ENCODE measurements around the gene CFD.
"Not testable (repeated sequence)": the region's sequence is repeated elsewhere in the genome, so short reads cannot be mapped to it uniquely, and the experiment has no call there.

The CFD gene

GRCh38 chr19:853014-853585 lies 6.4 kb upstream of the CFD start:
- no peak for DNase-seq

GRCh38 chr19:853614-854220 lies 5.7 kb upstream of the CFD start:
- DNase-seq, result not testable (repeated sequence)

- DNase-seq, result no peak
These were observed 4.9 kb upstream of the CFD start for GRCh38 chr19:854549-854948.

GRCh38 chr19:855142-855541 lies 4.3 kb upstream of the CFD start:
- DNase-seq, result no peak

- no peak for DNase-seq
These were observed 3.8 kb upstream of the CFD start for GRCh38 chr19:855566-856120.

GRCh38 chr19:858284-858683 lies 1.2 kb upstream of the CFD start:
- DNase-seq, result no peak

- DNase-seq, result no peak
These were observed 1.8 kb downstream of the CFD start for GRCh38 chr19:861141-861755.

- peak; percentile 82 to 83 for DNase-seq
These were observed 2.5 kb downstream of the CFD start for GRCh38 chr19:861756-862580.

- peak; percentile 88 to 89 for DNase-seq
These were observed 3.3 kb downstream of the CFD start for GRCh38 chr19:862581-863314.

GRCh38 chr19:863315-863620 lies 3.8 kb downstream of the CFD start:
- peak in 1 of 2 experiments; percentile 42 for DNase-seq

GRCh38 chr19:866769-867300 lies 7.4 kb downstream of the CFD start:
- no peak for DNase-seq

GRCh38 chr19:867301-867793 lies 7.9 kb downstream of the CFD start:
- no peak for DNase-seq

- DNase-seq, result no peak
These were observed 8.5 kb downstream of the CFD start for GRCh38 chr19:867855-868457.

GRCh38 chr19:868458-869244 lies 9.2 kb downstream of the CFD start:
- no peak for DNase-seq

GRCh38 chr19:869245-870177 lies 10.0 kb downstream of the CFD start:
- no peak for DNase-seq

- DNase-seq, result no peak
These were observed 10.8 kb downstream of the CFD start for GRCh38 chr19:870314-870713.

GRCh38 chr19:870963-871401 lies 11.5 kb downstream of the CFD start:
- no peak for DNase-seq

GRCh38 chr19:871446-872265 lies 12.2 kb downstream of the CFD start:
- no peak for DNase-seq
